Ovary (tissue), 9 donors: ENCODE measurements around the gene KRT79. TPM values are rescaled to one million over a fixed set of nuclear protein-coding genes. Genes with fewer than 3 reads are reported as not detected.

Experiments used
- DNase-seq, 5 donors: peaks; one replicate each; pipeline ENCODE4 v3.0.0-alpha.2; 2019 to 2020
- H3K27ac ChIP-seq, 2 donors: fragments of 200-600 bp; one replicate each; pipeline versions ENCODE4 v1.5.1 to v1.8.0; 2019 to 2022
- H3K27me3 ChIP-seq: fragments of 200-600 bp; one replicate; pipeline ENCODE4 v1.8.0; 2022
- H3K36me3 ChIP-seq: fragments of 200-600 bp; sonication (generic); one replicate; pipeline ENCODE4 v1.5.1; 2019
- H3K4me1 ChIP-seq: one replicate; pipeline ENCODE4 v1.8.1; 2013; ENCODE audit warnings: mild to moderate bottlenecking, moderate library complexity; ENCODE audit not compliant: insufficient read depth
- H3K4me3 ChIP-seq: fragments of 200-600 bp; sonication (generic); one replicate; pipeline ENCODE4 v1.5.1; 2017
- H3K9me3 ChIP-seq, 2 donors: fragments of 200-600 bp in 1 of 2; sonication (generic) in 1 of 2; one replicate each; pipeline versions ENCODE4 v1.5.1 to v1.8.1; 2013 to 2019; ENCODE audit warnings: mild to moderate bottlenecking in 1 of 2, moderate library complexity in 1 of 2
- CTCF ChIP-seq, 3 donors: fragments of 450-650 bp in 2 of 3; fragments of 200-600 bp in 1 of 3; IDR thresholded peaks; one replicate each; pipeline versions ENCODE4 v1.5.1 to v1.8.0; 2016 to 2022; ENCODE audit warnings: antibody characterized with exemption in 3 of 3, mild to moderate bottlenecking in 1 of 3
- EP300 ChIP-seq: sonication (generic); formaldehyde crosslinking; IDR thresholded peaks from one replicate; pipeline ENCODE4 v1.6.1; 2017; ENCODE audit warnings: antibody characterized with exemption
- POLR2A ChIP-seq: fragments of 450-650 bp; IDR thresholded peaks from one replicate; pipeline ENCODE4 v1.6.1; 2017; ENCODE audit warnings: antibody characterized with exemption, mild to moderate bottlenecking, moderate library complexity
- WGBS, 3 donors: extraction: QIAGEN DNeasy Blood & Tissue Kit in 1 of 3; methylation state at CpG; one replicate each; pipeline versions ENCODE4 v1.1.5 to v1.1.7; 2013 to 2017; 5-methylcytosine and 5-hydroxymethylcytosine counted together
- intact Hi-C, 4 donors: fragments of 100-400 bp; cut with DNase I; formaldehyde crosslinking; loops; one replicate each; pipeline versions ENCODE4 v1.11.0 to v1.15.1; 2022 to 2023
- polyA plus RNA-seq, 2 donors: library from polyadenylated mRNA; stranded (reverse); fragments of 200-250 nt in 1 of 2; fragments of 350-450 nt in 1 of 2; fragmentation: Illumina TruSeq in 1 of 2; extraction: RNeasy Lipid Tissue Mini Kit (QIAGEN cat#74804) in 1 of 2; gene quantifications; one replicate each; pipeline ENCODE4 v1.2.3, GENCODE V29; 2013 to 2014
- total RNA-seq, 7 donors: library from RNA; depleted of rRNA in 2 of 7; stranded (reverse); fragments of >200 nt in 2 of 7; fragmentation: NEBNext Ultra II Directional in 3 of 7; extraction: Animal tissue kit (Norgen Biotek cat#: 25700) in 3 of 7; gene quantifications; one replicate each; pipeline versions ENCODE4 v1.1.0 to v1.2.4, GENCODE V29; 2016 to 2023
- donor health status: DM: no; HTN: no; CAD: no; lungs with moderate emphysema.
- donor health status: DM: no; HTN: no; CAD: no.
- donor health status: Bipolar disorder and iron deficiency.
- donor health status: DM: yes; HTN: yes; CAD: no.
- donor health status: DM: no; HTN: no; CAD: no.
- donor health status: DM: yes; HTN: yes; CAD: no.

The KRT79 gene
- total and polyA plus RNA-seq, 9 donors = not detected

- H3K4me3 ChIP-seq = no peak overlapping the region
- DNase-seq = no peak
- intact Hi-C loops = no loop called here
- no peaks in the 10 kb centered on the region for H3K4me1 ChIP-seq
- no peak overlapping the region for H3K27ac ChIP-seq
- H3K27me3 ChIP-seq = no peaks in the 10 kb centered on the region
- no peaks in the 10 kb centered on the region for H3K9me3 ChIP-seq
- WGBS, 3 donors = 77 to 89% (median 84%) methylated on average over 4 of the region's 4 CpGs
- TF ChIP-seq POLR2A (no peak), EP300 (no peak), CTCF (IDR thresholded peaks at IDR 0.05) (no peak)
- H3K36me3 ChIP-seq = no peaks in the 10 kb centered on the region
Observed at GRCh38 chr12:52815161-52815560, 18.9 kb downstream of the KRT79 start.

GRCh38 chr12:52814710-52815155, 19.4 kb downstream of the KRT79 start:
- 67 to 88% (median 86%) methylated on average over 4 of the region's 4 CpGs for WGBS, 3 donors

GRCh38 chr12:52813885-52814709, 20.0 kb downstream of the KRT79 start, which contains the start of gene KRT4:
TSS of gene KRT4 (minus strand) at chr12:52814116. CDS start at chr12:52814058, 58 bp downstream.
- Histone ChIP-seq H3K4me1 (no peaks in the 10 kb centered on the region), H3K27ac (no peak within 1 kb of the TSS), H3K9me3 (no peaks in the 10 kb centered on the region), H3K36me3 (no peaks in the 10 kb centered on the region), H3K27me3 (no peaks in the 10 kb centered on the region), H3K4me3 (no peak within 1 kb of the TSS)
- no peak for DNase-seq
- intact Hi-C loops = no loop called here
- TF ChIP-seq EP300 (no peak), POLR2A (no peak), CTCF (IDR thresholded peaks at IDR 0.05) (no peak)
- 76 to 86% (median 82%) methylated on average over 13 to 15 of the region's 15 CpGs for WGBS, 3 donors

More at GRCh38 chr12:52814710-52815155, 19.4 kb downstream of the KRT79 start:
- Histone ChIP-seq H3K9me3 (no peaks in the 10 kb centered on the region), H3K4me3 (no peak overlapping the region), H3K36me3 (no peaks in the 10 kb centered on the region), H3K27me3 (no peaks in the 10 kb centered on the region), H3K27ac (no peak overlapping the region), H3K4me1 (no peaks in the 10 kb centered on the region)
- TF ChIP-seq EP300 (no peak), POLR2A (no peak), CTCF (IDR thresholded peaks at IDR 0.05) (no peak)
- no peak for DNase-seq
- intact Hi-C loops = no loop called here

GRCh38 chr12:52813203-52813819, 20.8 kb downstream of the KRT79 start:
- intact Hi-C loops = no loop called here
- Histone ChIP-seq H3K27me3 (no peaks in the 10 kb centered on the region), H3K4me3 (no peak overlapping the region), H3K9me3 (no peaks in the 10 kb centered on the region), H3K27ac (no peak overlapping the region), H3K4me1 (no peaks in the 10 kb centered on the region), H3K36me3 (no peaks in the 10 kb centered on the region)
- TF ChIP-seq EP300 = no peak
- no peak for TF ChIP-seq CTCF (IDR thresholded peaks at IDR 0.05)
- TF ChIP-seq POLR2A = no peak
- DNase-seq = no peak
- 79 to 86% (median 79%) methylated on average over 10 of the region's 10 CpGs for WGBS, 3 donors
